ENCODE data around the gene MAPK4. TPM values are rescaled to one million over a fixed set of nuclear protein-coding genes. Genes with fewer than 3 reads are reported as not detected.
"Not testable (repeated sequence)": the region's sequence is repeated elsewhere in the genome, so short reads cannot be mapped to it uniquely, and the experiment has no call there.

Gene MAPK4
- polyA plus RNA-seq, 3 donors: 8.5 to 10.5 (median 9.2) TPM

GRCh38 chr18:50748243-50749229 lies 188.6 kb downstream of the MAPK4 start:
- DNase-seq (ENCODE audit: low read depth in 3 of 3, low spot score in 2 of 3): no peak

GRCh38 chr18:50749421-50749820 lies 189.5 kb downstream of the MAPK4 start:
- DNase-seq (ENCODE audit: low read depth in 3 of 3, low spot score in 2 of 3): no peak

- no peak for DNase-seq (ENCODE audit: low read depth in 3 of 3, low spot score in 2 of 3)
Measured at GRCh38 chr18:50749945-50750344, 190.1 kb downstream of the MAPK4 start.

- DNase-seq (ENCODE audit: low read depth in 3 of 3, low spot score in 2 of 3): no peak
Measured at GRCh38 chr18:50750546-50750945, 190.7 kb downstream of the MAPK4 start.

GRCh38 chr18:50751490-50751889 lies 191.6 kb downstream of the MAPK4 start:
- DNase-seq (ENCODE audit: low read depth in 3 of 3, low spot score in 2 of 3): no peak

- no peak for DNase-seq (ENCODE audit: low read depth in 3 of 3, low spot score in 2 of 3)
Measured at GRCh38 chr18:50751947-50752346, 192.1 kb downstream of the MAPK4 start.

- DNase-seq (ENCODE audit: low read depth in 3 of 3, low spot score in 2 of 3): no peak
Measured at GRCh38 chr18:50753311-50753710, 193.4 kb downstream of the MAPK4 start.

- no peak for DNase-seq (ENCODE audit: low read depth in 3 of 3, low spot score in 2 of 3)
Measured at GRCh38 chr18:50754297-50754696, 194.4 kb downstream of the MAPK4 start.

GRCh38 chr18:50757358-50757757 lies 197.5 kb downstream of the MAPK4 start:
- DNase-seq (ENCODE audit: low read depth in 3 of 3, low spot score in 2 of 3): no peak

GRCh38 chr18:50769463-50769862 lies 209.6 kb downstream of the MAPK4 start:
- DNase-seq (ENCODE audit: low read depth in 3 of 3, low spot score in 2 of 3): no peak

GRCh38 chr18:50775207-50775606 lies 215.3 kb downstream of the MAPK4 start:
- no peak for DNase-seq (ENCODE audit: low read depth in 3 of 3, low spot score in 2 of 3)

- DNase-seq (ENCODE audit: low read depth in 3 of 3, low spot score in 2 of 3): no peak
Measured at GRCh38 chr18:50775726-50776125, 215.8 kb downstream of the MAPK4 start.

- no peak for DNase-seq (ENCODE audit: low read depth in 3 of 3, low spot score in 2 of 3)
Measured at GRCh38 chr18:50776383-50776782, 216.5 kb downstream of the MAPK4 start.

GRCh38 chr18:50779021-50779420 lies 219.1 kb downstream of the MAPK4 start:
- not testable (repeated sequence) for DNase-seq (ENCODE audit: low read depth in 3 of 3, low spot score in 2 of 3)

Other genes with a start within 250 kb of the MAPK4 start
- 1 to 10 TPM; 5.9 to 6.6 (median 6.4) TPM for gene SKA1, start 185.0 kb upstream of the MAPK4 start, polyA plus RNA-seq (ENCODE audit: insufficient read length in 3 of 3)

All from right renal cortex interstitium (tissue), 3 donors.